Loucy (cell line): ENCODE results near the gene INTS2.

ENCODE experiments used
- CTCF ChIP-seq: fragments of 200-600 bp; sonication (generic); conservative IDR thresholded peaks from 2 replicates; pipeline ENCODE4 v1.5.1; 2014; ENCODE audit warnings: mild to moderate bottlenecking, antibody characterized with exemption, low read length
- EZH2phosphoT487 ChIP-seq: fragments of 200-600 bp; IDR thresholded peaks from 2 replicates; pipeline ENCODE4 v1.6.1; 2018; ENCODE audit warnings: antibody characterized with exemption, mild to moderate bottlenecking, moderate library complexity, borderline replicate concordance

GRCh38 chr17:61862105-61862574, 65.6 kb downstream of the INTS2 start:
- TF ChIP-seq CTCF (no peak), EZH2phosphoT487 (no peak)
